OCI-LY7 (cell line): ENCODE measurements around the gene DEFB124.
"Not testable (repeated sequence)": the region's sequence is repeated elsewhere in the genome, so short reads cannot be mapped to it uniquely, and the experiment has no call there.

Experiments used
- EZH2phosphoT487 ChIP-seq: fragments of 200-600 bp; sonication (generic); IDR thresholded peaks from 2 replicates; pipeline ENCODE4 v1.6.1; 2018; ENCODE audit warnings: low read depth, borderline replicate concordance, mild to moderate bottlenecking, mixed run types, antibody characterized with exemption, low read length, moderate library complexity, mixed read lengths
- TF ChIP-seq, protein P1 (sequence below): fragments of 200-600 bp; sonication (generic); conservative IDR thresholded peaks from 2 replicates; pipeline ENCODE4 v1.5.1; 2014; ENCODE audit warnings: mild to moderate bottlenecking, antibody characterized with exemption, low read length, moderate library complexity, mixed read lengths

DNA sequence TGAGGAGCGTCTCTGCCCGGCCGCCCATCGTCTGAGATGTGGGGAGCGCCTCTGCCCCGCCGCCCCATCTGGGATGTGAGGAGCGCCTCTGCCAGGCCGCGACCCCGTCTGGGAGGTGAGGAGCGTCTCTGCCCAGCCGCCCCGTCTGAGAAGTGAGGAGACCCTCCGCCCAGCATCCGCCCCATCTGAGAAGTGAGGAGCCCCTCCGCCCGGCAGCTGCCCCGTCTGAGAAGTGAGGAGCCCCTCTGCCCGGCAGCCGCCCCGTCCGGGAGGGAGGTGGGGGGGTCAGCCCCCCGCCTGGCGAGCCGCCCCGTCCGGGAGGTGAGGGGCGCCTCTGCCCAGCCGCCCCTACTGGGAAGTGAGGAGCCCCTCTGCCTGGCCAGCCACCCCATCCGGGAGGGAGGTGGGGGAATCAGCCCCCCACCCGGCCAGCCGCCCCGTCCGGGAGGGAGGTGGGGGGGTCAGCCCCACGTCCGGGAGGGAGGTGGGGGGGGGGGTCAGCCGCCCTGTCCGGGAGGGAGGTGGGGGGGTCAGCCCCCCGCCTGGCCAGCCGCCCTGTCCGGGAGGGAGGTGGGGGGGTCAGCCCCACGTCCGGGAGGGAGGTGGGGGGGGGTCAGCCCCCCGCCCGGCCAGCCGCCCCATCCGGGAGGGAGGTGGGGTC lies 47.9 kb downstream of the DEFB124 start:
- TF ChIP-seq, protein P1, sequence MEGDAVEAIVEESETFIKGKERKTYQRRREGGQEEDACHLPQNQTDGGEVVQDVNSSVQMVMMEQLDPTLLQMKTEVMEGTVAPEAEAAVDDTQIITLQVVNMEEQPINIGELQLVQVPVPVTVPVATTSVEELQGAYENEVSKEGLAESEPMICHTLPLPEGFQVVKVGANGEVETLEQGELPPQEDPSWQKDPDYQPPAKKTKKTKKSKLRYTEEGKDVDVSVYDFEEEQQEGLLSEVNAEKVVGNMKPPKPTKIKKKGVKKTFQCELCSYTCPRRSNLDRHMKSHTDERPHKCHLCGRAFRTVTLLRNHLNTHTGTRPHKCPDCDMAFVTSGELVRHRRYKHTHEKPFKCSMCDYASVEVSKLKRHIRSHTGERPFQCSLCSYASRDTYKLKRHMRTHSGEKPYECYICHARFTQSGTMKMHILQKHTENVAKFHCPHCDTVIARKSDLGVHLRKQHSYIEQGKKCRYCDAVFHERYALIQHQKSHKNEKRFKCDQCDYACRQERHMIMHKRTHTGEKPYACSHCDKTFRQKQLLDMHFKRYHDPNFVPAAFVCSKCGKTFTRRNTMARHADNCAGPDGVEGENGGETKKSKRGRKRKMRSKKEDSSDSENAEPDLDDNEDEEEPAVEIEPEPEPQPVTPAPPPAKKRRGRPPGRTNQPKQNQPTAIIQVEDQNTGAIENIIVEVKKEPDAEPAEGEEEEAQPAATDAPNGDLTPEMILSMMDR = not testable (repeated sequence)
- not testable (repeated sequence) for TF ChIP-seq EZH2phosphoT487
